Stomach smooth muscle (tissue), 2 donors: ENCODE measurements around the gene FMNL1.
A peak's percentile ranks its signal among the peaks of the same experiment; 100 is the strongest.

Source experiments
- H3K27ac ChIP-seq: one replicate; pipeline ENCODE4 v1.7.0; 2013; ENCODE audit warnings: mild to moderate bottlenecking, low read length, inconsistent platforms
- H3K27me3 ChIP-seq, 2 donors: one replicate each; pipeline ENCODE4 v1.7.0; 2013; ENCODE audit warnings: low read length in 2 of 2; ENCODE audit not compliant: insufficient read depth in 2 of 2, control insufficient read depth in 1 of 2
- H3K36me3 ChIP-seq, 2 donors: one replicate each; pipeline ENCODE4 v1.7.0; 2013; ENCODE audit warnings: low read length in 2 of 2; ENCODE audit not compliant: control insufficient read depth in 2 of 2, insufficient read depth in 2 of 2
- H3K4me1 ChIP-seq: one replicate; pipeline ENCODE4 v1.7.0; 2013; ENCODE audit warnings: low read length; ENCODE audit not compliant: control insufficient read depth, insufficient read depth
- H3K4me3 ChIP-seq, 2 donors: one replicate each; pipeline ENCODE4 v1.7.0; 2013; ENCODE audit warnings: low read length in 2 of 2
- H3K9ac ChIP-seq, 2 donors: one replicate each; pipeline ENCODE4 v1.7.0; 2013; ENCODE audit warnings: low read length in 2 of 2, mild to moderate bottlenecking in 1 of 2
- H3K9me3 ChIP-seq, 2 donors: one replicate each; pipeline ENCODE4 v1.7.0; 2013; ENCODE audit warnings: low read length in 2 of 2; ENCODE audit not compliant: control insufficient read depth in 2 of 2
- donor health status: healthy.
- donor health status: Pancreatic carcinoma.

Gene FMNL1

GRCh38 chr17:45237686-45238085 is 16.0 kb downstream of the FMNL1 start:
- Histone ChIP-seq H3K4me3 (no peak overlapping the region), H3K36me3 (peaks cover 0 to 2% of the 10 kb centered on the region in 2 donors), H3K27me3 (peaks cover 26 to 31% of the 10 kb centered on the region in 2 donors)

GRCh38 chr17:45238155-45238774 is 16.6 kb downstream of the FMNL1 start:
- Histone ChIP-seq H3K9ac (no peak overlapping the region), H3K4me3 (no peak overlapping the region), H3K4me1 (peaks cover 18% of the 10 kb centered on the region), H3K9me3 (no peaks in the 10 kb centered on the region), H3K27ac (no peak overlapping the region), H3K27me3 (peaks cover 26 to 31% of the 10 kb centered on the region in 2 donors), H3K36me3 (peaks cover 0 to 2% of the 10 kb centered on the region in 2 donors)

More at GRCh38 chr17:45237686-45238085, 16.0 kb downstream of the FMNL1 start:
- Histone ChIP-seq H3K9me3 (no peaks in the 10 kb centered on the region), H3K4me1 (peaks cover 18% of the 10 kb centered on the region), H3K27ac (no peak overlapping the region), H3K9ac (no peak overlapping the region)

GRCh38 chr17:45240905-45241327 is 19.2 kb downstream of the FMNL1 start:
- Histone ChIP-seq H3K27me3 (peaks cover 20 to 30% of the 10 kb centered on the region in 2 donors), H3K36me3 (peaks cover 0 to 2% of the 10 kb centered on the region in 2 donors), H3K9me3 (no peaks in the 10 kb centered on the region), H3K4me3 (peak overlapping the region in 1 of 2 donors; percentile 54), H3K27ac (no peak overlapping the region), H3K4me1 (peaks cover 12% of the 10 kb centered on the region), H3K9ac (peak overlapping the region in 1 of 2 donors; percentile 15)

GRCh38 chr17:45241328-45242028 is 19.8 kb downstream of the FMNL1 start:
- peak overlapping the region in 1 of 2 donors; percentile 54 for H3K4me3 ChIP-seq
- peak overlapping the region; percentile 13 to 15 for H3K9ac ChIP-seq
- no peak overlapping the region for H3K27ac ChIP-seq
- no peaks in the 10 kb centered on the region for H3K9me3 ChIP-seq
- H3K4me1 ChIP-seq, result peaks cover 15% of the 10 kb centered on the region
- H3K36me3 ChIP-seq, result peaks cover 0 to 2% of the 10 kb centered on the region in 2 donors
- H3K27me3 ChIP-seq, result peaks cover 20 to 29% of the 10 kb centered on the region in 2 donors

GRCh38 chr17:45242029-45242414 is 20.3 kb downstream of the FMNL1 start:
- no peak overlapping the region for H3K27ac ChIP-seq
- peaks cover 0 to 2% of the 10 kb centered on the region in 2 donors for H3K36me3 ChIP-seq
- H3K27me3 ChIP-seq, result peaks cover 20 to 29% of the 10 kb centered on the region in 2 donors
- no peaks in the 10 kb centered on the region for H3K9me3 ChIP-seq
- H3K9ac ChIP-seq, result no peak overlapping the region
- peaks cover 21% of the 10 kb centered on the region for H3K4me1 ChIP-seq
- no peak overlapping the region for H3K4me3 ChIP-seq

GRCh38 chr17:45243750-45244149 is 22.1 kb downstream of the FMNL1 start:
- H3K27me3 ChIP-seq, result peaks cover 14 to 24% of the 10 kb centered on the region in 2 donors
- H3K9ac ChIP-seq, result no peak overlapping the region
- no peak overlapping the region for H3K27ac ChIP-seq
- H3K4me3 ChIP-seq, result no peak overlapping the region
- H3K9me3 ChIP-seq, result no peaks in the 10 kb centered on the region
- H3K36me3 ChIP-seq, result no peaks in the 10 kb centered on the region
- H3K4me1 ChIP-seq, result peaks cover 31% of the 10 kb centered on the region

GRCh38 chr17:45244725-45245656 is 23.3 kb downstream of the FMNL1 start:
- H3K27me3 ChIP-seq, result peaks cover 10 to 15% of the 10 kb centered on the region in 2 donors
- no peak overlapping the region for H3K9ac ChIP-seq
- no peaks in the 10 kb centered on the region for H3K36me3 ChIP-seq
- no peak overlapping the region for H3K4me3 ChIP-seq
- H3K27ac ChIP-seq, result no peak overlapping the region
- H3K9me3 ChIP-seq, result no peaks in the 10 kb centered on the region
- peaks cover 31% of the 10 kb centered on the region for H3K4me1 ChIP-seq

GRCh38 chr17:45246338-45246737 is 24.7 kb downstream of the FMNL1 start:
- Histone ChIP-seq H3K36me3 (no peaks in the 10 kb centered on the region), H3K27ac (no peak overlapping the region), H3K4me3 (peak overlapping the region; percentile 62 to 76), H3K9me3 (no peaks in the 10 kb centered on the region), H3K9ac (no peak overlapping the region), H3K4me1 (peaks cover 23% of the 10 kb centered on the region), H3K27me3 (peaks cover 0 to 1% of the 10 kb centered on the region in 2 donors)

GRCh38 chr17:45246861-45247428 is 25.3 kb downstream of the FMNL1 start:
- Histone ChIP-seq H3K4me3 (peak overlapping the region; percentile 62 to 76), H3K36me3 (no peaks in the 10 kb centered on the region), H3K27me3 (no peaks in the 10 kb centered on the region), H3K9ac (peak overlapping the region; percentile 33 to 55), H3K27ac (peak overlapping the region; percentile 24), H3K9me3 (no peaks in the 10 kb centered on the region), H3K4me1 (peaks cover 19% of the 10 kb centered on the region)
